HEK293 (cell line): ENCODE data around the gene LRRN2.

Experiments
- CTCF ChIA-PET: fragments of 350-600 bp; formaldehyde crosslinking; extraction: SDS; loops from one replicate; lab custom pipeline; 2021; ENCODE audit warnings: antibody characterized with exemption; lab: Yijun Ruan, JAX
- POLR2A ChIA-PET: fragments of 300-600 bp; formaldehyde crosslinking; extraction: SDS; loops from one replicate; lab custom pipeline; 2020; ENCODE audit warnings: antibody characterized with exemption, inconsistent platforms; lab: Yijun Ruan, JAX
- H3K27ac ChIP-seq: fragments of 200-500 bp; sonication (Bioruptor generic); 2 replicates; pipeline ENCODE4 v1.5.1; 2014; ENCODE audit warnings: low read depth, low read length, control low read depth, inconsistent platforms; ENCODE audit errors: extremely low read depth
- H3K36me3 ChIP-seq, 2 experiments: fragments of 200-500 bp in 1 of 2; sonication (Bioruptor generic) in 1 of 2; 1 replicate in 1 of 2; 2 replicates in 1 of 2; pipeline ENCODE4 v1.5.1; 2014 to 2017; ENCODE audit warnings: inconsistent platforms in 2 of 2, low read length in 2 of 2; ENCODE audit not compliant: control insufficient read depth in 2 of 2, insufficient read depth in 1 of 2
- H3K4me1 ChIP-seq: fragments of 200-500 bp; sonication (Bioruptor generic); 2 replicates; pipeline ENCODE4 v1.5.1; 2014; ENCODE audit warnings: mild to moderate bottlenecking, low read length, inconsistent platforms; ENCODE audit not compliant: control insufficient read depth, insufficient read depth
- H3K4me3 ChIP-seq: 2 replicates; pipeline ENCODE4 v1.5.1; 2011; ENCODE audit warnings: low read depth, mild to moderate bottlenecking, control low read depth, low read length, moderate library complexity
- H3K9me3 ChIP-seq: fragments of 200-500 bp; sonication (Bioruptor generic); 2 replicates; pipeline ENCODE4 v1.5.1; 2014; ENCODE audit warnings: low read depth, low read length, inconsistent platforms; ENCODE audit not compliant: control insufficient read depth, insufficient read depth
- GLI4 ChIP-seq: fragments of 450-650 bp; formaldehyde crosslinking; IDR thresholded peaks from 2 replicates; pipeline ENCODE4 v1.5.1; 2016; ENCODE audit warnings: missing biosample characterization, missing genetic modification characterization
- KLF7 ChIP-seq: fragments of 450-650 bp; formaldehyde crosslinking; IDR thresholded peaks from 2 replicates; pipeline ENCODE4 v1.5.1; 2016; ENCODE audit warnings: missing biosample characterization, missing genetic modification characterization, borderline replicate concordance
- KLF8 ChIP-seq: fragments of 450-650 bp; formaldehyde crosslinking; IDR thresholded peaks from 2 replicates; pipeline ENCODE4 v1.5.1; 2016; ENCODE audit warnings: missing biosample characterization, missing genetic modification characterization
- SALL2 ChIP-seq: fragments of 450-650 bp; formaldehyde crosslinking; IDR thresholded peaks from 2 replicates; pipeline ENCODE4 v1.5.0; 2017; ENCODE audit warnings: missing biosample characterization, mild to moderate bottlenecking, missing genetic modification characterization, borderline replicate concordance
- SCRT1 ChIP-seq: fragments of 450-650 bp; formaldehyde crosslinking; IDR thresholded peaks from 2 replicates; pipeline ENCODE4 v1.5.1; 2016; ENCODE audit warnings: missing biosample characterization, missing genetic modification characterization, borderline replicate concordance
- TCF7L2 ChIP-seq: IDR thresholded peaks from 2 replicates; pipeline ENCODE4 v1.6.1; 2011; ENCODE audit warnings: low read depth, mild to moderate bottlenecking, inconsistent platforms, low read length, moderate library complexity, borderline replicate concordance
- ZBTB7A ChIP-seq: fragments of 450-650 bp; formaldehyde crosslinking; IDR thresholded peaks from 2 replicates; pipeline ENCODE4 v1.5.1; 2016; ENCODE audit warnings: low read depth, missing biosample characterization, missing genetic modification characterization
- ZEB2 ChIP-seq: fragments of 450-650 bp; formaldehyde crosslinking; IDR thresholded peaks from 2 replicates; pipeline ENCODE4 v1.5.1; 2016; ENCODE audit warnings: missing biosample characterization, missing genetic modification characterization
- ZIC2 ChIP-seq: fragments of 450-650 bp; formaldehyde crosslinking; IDR thresholded peaks from 2 replicates; pipeline ENCODE4 v1.5.1; 2016; ENCODE audit warnings: missing biosample characterization, missing genetic modification characterization
- ZNF175 ChIP-seq: fragments of 450-650 bp; formaldehyde crosslinking; IDR thresholded peaks from 2 replicates; pipeline ENCODE4 v1.5.1; 2016; ENCODE audit warnings: missing biosample characterization, missing genetic modification characterization
- ZNF366 ChIP-seq: fragments of 450-650 bp; formaldehyde crosslinking; conservative IDR thresholded peaks from 2 replicates; pipeline ENCODE4 v1.5.1; 2016; ENCODE audit warnings: missing biosample characterization, missing genetic modification characterization
- ZNF37A ChIP-seq: fragments of 450-650 bp; IDR thresholded peaks from 2 replicates; pipeline ENCODE4 v1.5.1; 2018; ENCODE audit warnings: missing biosample characterization, missing genetic modification characterization
- ZNF416 ChIP-seq: fragments of 450-650 bp; formaldehyde crosslinking; IDR thresholded peaks from 2 replicates; pipeline ENCODE4 v1.5.1; 2016; ENCODE audit warnings: missing biosample characterization, missing genetic modification characterization
- ZNF48 ChIP-seq: fragments of 450-650 bp; formaldehyde crosslinking; IDR thresholded peaks from 2 replicates; pipeline ENCODE4 v1.5.1; 2016; ENCODE audit warnings: missing biosample characterization, missing genetic modification characterization
- ZNF571 ChIP-seq: fragments of 450-650 bp; formaldehyde crosslinking; IDR thresholded peaks from 2 replicates; pipeline ENCODE4 v1.5.0; 2017; ENCODE audit warnings: missing biosample characterization, missing genetic modification characterization
- ZNF747 ChIP-seq: fragments of 450-650 bp; formaldehyde crosslinking; IDR thresholded peaks from 2 replicates; pipeline ENCODE4 v1.5.1; 2016; ENCODE audit warnings: missing biosample characterization, missing genetic modification characterization
- ZNF777 ChIP-seq: fragments of 450-650 bp; formaldehyde crosslinking; IDR thresholded peaks from 2 replicates; pipeline ENCODE4 v1.5.1; 2017; ENCODE audit warnings: missing biosample characterization, missing genetic modification characterization, borderline replicate concordance
- ZNF792 ChIP-seq: fragments of 450-650 bp; formaldehyde crosslinking; IDR thresholded peaks from 2 replicates; pipeline ENCODE4 v1.5.1; 2016; ENCODE audit warnings: missing biosample characterization, missing genetic modification characterization
- ZNF837 ChIP-seq: fragments of 450-650 bp; formaldehyde crosslinking; IDR thresholded peaks from 2 replicates; pipeline ENCODE4 v1.5.1; 2016; ENCODE audit warnings: missing biosample characterization, missing genetic modification characterization
- TF ChIP-seq, protein P1 (sequence below): sonication (generic); formaldehyde crosslinking; IDR thresholded peaks from 2 replicates; pipeline ENCODE4 v1.8.1; 2022; ENCODE audit warnings: mild to moderate bottlenecking, moderate library complexity, missing genetic modification reagents
- TF ChIP-seq, protein P2 (sequence below): fragments of 450-650 bp; formaldehyde crosslinking; IDR thresholded peaks from 2 replicates; pipeline ENCODE4 v1.5.1; 2016; ENCODE audit warnings: missing biosample characterization, missing genetic modification characterization
- TF ChIP-seq, protein P3 (sequence below): fragments of 450-650 bp; formaldehyde crosslinking; IDR thresholded peaks from 2 replicates; pipeline ENCODE4 v1.5.1; 2017; ENCODE audit warnings: missing biosample characterization, missing genetic modification characterization
- TF ChIP-seq, protein P4 (sequence below): fragments of 450-650 bp; formaldehyde crosslinking; IDR thresholded peaks from 2 replicates; pipeline ENCODE4 v1.5.1; 2016; ENCODE audit warnings: missing biosample characterization, missing genetic modification characterization
- TF ChIP-seq, protein P5 (sequence below): fragments of 450-650 bp; formaldehyde crosslinking; IDR thresholded peaks from 2 replicates; pipeline ENCODE4 v1.5.1; 2016; ENCODE audit warnings: missing biosample characterization, missing genetic modification characterization
- TF ChIP-seq, protein P6 (sequence below): fragments of 450-650 bp; formaldehyde crosslinking; IDR thresholded peaks from 2 replicates; pipeline ENCODE4 v1.5.1; 2016; ENCODE audit warnings: missing biosample characterization, missing genetic modification characterization
- TF ChIP-seq, protein P7 (sequence below): fragments of 450-650 bp; formaldehyde crosslinking; IDR thresholded peaks from 2 replicates; pipeline ENCODE4 v1.5.1; 2016; ENCODE audit warnings: missing biosample characterization, missing genetic modification characterization

LRRN2 gene

DNA sequence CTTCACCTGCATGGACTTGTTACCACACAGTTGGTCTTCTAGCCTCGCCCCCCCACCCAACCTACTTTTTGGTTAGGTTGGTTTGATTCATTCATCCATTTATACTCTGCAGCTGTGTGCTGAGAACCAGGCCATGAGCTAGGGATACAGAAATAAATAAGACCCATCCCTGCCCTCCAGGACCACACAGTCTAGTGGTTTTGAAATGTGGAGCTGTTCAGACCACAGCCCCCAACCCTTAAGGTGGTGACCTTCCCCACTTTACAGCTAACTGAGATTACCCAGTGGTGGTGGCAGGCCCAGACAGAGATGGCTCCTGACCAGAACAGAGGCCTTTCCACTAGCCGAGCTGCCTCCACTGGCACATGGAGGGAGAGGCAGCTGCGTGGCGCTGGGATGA is 37.0 kb downstream of the LRRN2 start:
- Histone ChIP-seq H3K4me1 (peaks cover 3% of the 10 kb centered on the region; the same call in 1 of the 2 replicates), H3K9me3 (no peaks in the 10 kb centered on the region), H3K36me3 (no peaks in the 10 kb centered on the region), H3K4me3 (no peak overlapping the region), H3K27ac (no peak overlapping the region)
- ChIA-PET POLR2A (no interaction called here), CTCF (interaction anchor here (0.6 kb wide), 1 partner anchor 64 kb away, joined by 3 read pairs; no protein-coding TSS in a partner anchor)
- TF ChIP-seq ZNF777 (tag by site-specific recombination) (no peak), GLI4 (tag by site-specific recombination) (no peak), ZEB2 (tag by site-specific recombination) (no peak), ZBTB7A (tag by site-specific recombination) (no peak), ZNF175 (tag by site-specific recombination) (no peak), ZNF37A (tag by site-specific recombination) (no peak), ZNF416 (tag by site-specific recombination) (no peak), SCRT1 (no peak), KLF8 (tag by site-specific recombination) (no peak), ZIC2 (tag by site-specific recombination) (no peak), ZNF792 (tag by site-specific recombination) (no peak), ZNF366 (tag by site-specific recombination) (no peak), SALL2 (no peak), KLF7 (no peak), ZNF837 (tag by site-specific recombination) (no peak)
- TF ChIP-seq, protein P1, sequence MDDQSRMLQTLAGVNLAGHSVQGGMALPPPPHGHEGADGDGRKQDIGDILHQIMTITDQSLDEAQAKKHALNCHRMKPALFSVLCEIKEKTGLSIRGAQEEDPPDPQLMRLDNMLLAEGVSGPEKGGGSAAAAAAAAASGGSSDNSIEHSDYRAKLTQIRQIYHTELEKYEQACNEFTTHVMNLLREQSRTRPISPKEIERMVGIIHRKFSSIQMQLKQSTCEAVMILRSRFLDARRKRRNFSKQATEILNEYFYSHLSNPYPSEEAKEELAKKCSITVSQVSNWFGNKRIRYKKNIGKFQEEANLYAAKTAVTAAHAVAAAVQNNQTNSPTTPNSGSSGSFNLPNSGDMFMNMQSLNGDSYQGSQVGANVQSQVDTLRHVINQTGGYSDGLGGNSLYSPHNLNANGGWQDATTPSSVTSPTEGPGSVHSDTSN: no peak
- TF ChIP-seq, protein P2, sequence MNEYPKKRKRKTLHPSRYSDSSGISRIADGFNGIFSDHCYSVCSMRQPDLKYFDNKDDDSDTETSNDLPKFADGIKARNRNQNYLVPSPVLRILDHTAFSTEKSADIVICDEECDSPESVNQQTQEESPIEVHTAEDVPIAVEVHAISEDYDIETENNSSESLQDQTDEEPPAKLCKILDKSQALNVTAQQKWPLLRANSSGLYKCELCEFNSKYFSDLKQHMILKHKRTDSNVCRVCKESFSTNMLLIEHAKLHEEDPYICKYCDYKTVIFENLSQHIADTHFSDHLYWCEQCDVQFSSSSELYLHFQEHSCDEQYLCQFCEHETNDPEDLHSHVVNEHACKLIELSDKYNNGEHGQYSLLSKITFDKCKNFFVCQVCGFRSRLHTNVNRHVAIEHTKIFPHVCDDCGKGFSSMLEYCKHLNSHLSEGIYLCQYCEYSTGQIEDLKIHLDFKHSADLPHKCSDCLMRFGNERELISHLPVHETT (tag by site-specific recombination): no peak
- TF ChIP-seq, protein P3, sequence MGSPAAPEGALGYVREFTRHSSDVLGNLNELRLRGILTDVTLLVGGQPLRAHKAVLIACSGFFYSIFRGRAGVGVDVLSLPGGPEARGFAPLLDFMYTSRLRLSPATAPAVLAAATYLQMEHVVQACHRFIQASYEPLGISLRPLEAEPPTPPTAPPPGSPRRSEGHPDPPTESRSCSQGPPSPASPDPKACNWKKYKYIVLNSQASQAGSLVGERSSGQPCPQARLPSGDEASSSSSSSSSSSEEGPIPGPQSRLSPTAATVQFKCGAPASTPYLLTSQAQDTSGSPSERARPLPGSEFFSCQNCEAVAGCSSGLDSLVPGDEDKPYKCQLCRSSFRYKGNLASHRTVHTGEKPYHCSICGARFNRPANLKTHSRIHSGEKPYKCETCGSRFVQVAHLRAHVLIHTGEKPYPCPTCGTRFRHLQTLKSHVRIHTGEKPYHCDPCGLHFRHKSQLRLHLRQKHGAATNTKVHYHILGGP (tag by site-specific recombination): no peak
- TF ChIP-seq, protein P4, sequence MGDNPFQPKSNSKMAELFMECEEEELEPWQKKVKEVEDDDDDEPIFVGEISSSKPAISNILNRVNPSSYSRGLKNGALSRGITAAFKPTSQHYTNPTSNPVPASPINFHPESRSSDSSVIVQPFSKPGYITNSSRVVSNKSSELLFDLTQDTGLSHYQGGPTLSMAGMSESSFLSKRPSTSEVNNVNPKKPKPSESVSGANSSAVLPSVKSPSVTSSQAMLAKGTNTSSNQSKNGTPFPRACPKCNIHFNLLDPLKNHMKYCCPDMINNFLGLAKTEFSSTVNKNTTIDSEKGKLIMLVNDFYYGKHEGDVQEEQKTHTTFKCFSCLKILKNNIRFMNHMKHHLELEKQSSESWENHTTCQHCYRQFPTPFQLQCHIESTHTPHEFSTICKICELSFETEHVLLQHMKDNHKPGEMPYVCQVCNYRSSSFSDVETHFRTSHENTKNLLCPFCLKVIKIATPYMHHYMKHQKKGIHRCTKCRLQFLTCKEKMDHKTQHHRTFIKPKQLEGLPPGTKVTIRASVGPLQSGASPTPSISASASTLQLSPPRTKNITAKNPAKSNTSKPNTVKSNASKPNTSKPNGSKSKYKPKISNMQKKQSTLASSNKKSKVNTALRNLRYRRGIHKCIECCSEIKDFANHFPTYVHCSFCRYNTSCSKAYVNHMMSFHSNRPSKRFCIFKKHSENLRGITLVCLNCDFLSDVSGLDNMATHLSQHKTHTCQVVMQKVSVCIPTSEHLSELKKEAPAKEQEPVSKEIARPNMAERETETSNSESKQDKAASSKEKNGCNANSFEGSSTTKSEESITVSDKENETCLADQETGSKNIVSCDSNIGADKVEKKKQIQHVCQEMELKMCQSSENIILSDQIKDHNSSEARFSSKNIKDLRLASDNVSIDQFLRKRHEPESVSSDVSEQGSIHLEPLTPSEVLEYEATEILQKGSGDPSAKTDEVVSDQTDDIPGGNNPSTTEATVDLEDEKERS: no peak

DNA sequence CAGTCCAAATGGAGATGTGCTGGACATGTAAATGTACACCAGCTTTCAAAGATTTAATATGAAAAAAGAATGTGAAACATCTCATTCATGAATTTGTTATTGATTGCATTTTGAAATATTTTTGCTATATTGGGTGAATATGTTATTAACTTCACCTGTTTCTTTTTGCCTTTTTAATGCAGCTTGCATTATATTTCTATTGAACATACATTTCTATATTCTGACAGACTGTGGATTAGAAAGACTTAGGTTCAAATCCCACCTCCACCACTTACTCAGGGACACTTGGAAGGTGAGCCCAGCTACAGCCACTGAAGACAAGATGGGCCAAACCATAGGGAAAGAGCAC is 37.8 kb downstream of the LRRN2 start:
- POLR2A ChIA-PET: no interaction called here
- CTCF ChIA-PET: interaction anchor here (0.5 kb wide), 1 partner anchor 160 kb away, joined by 3 read pairs; no protein-coding TSS in a partner anchor
- Histone ChIP-seq H3K4me1 (peaks cover 3% of the 10 kb centered on the region; the same call in 1 of the 2 replicates), H3K27ac (no peak overlapping the region), H3K9me3 (no peaks in the 10 kb centered on the region), H3K36me3 (no peaks in the 10 kb centered on the region), H3K4me3 (no peak overlapping the region)
- TF ChIP-seq, protein P5, sequence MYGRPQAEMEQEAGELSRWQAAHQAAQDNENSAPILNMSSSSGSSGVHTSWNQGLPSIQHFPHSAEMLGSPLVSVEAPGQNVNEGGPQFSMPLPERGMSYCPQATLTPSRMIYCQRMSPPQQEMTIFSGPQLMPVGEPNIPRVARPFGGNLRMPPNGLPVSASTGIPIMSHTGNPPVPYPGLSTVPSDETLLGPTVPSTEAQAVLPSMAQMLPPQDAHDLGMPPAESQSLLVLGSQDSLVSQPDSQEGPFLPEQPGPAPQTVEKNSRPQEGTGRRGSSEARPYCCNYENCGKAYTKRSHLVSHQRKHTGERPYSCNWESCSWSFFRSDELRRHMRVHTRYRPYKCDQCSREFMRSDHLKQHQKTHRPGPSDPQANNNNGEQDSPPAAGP: no peak
- no peak for TF ChIP-seq ZNF747 (tag by site-specific recombination)
- peak; percentile 12; the same call in 1 of the 2 replicates for TF ChIP-seq TCF7L2
- TF ChIP-seq ZNF571 (tag by site-specific recombination): no peak
- TF ChIP-seq, protein P6, sequence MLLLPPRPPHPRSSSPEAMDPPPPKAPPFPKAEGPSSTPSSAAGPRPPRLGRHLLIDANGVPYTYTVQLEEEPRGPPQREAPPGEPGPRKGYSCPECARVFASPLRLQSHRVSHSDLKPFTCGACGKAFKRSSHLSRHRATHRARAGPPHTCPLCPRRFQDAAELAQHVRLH: no peak
- TF ChIP-seq ZNF48 (tag by site-specific recombination): no peak
- TF ChIP-seq, protein P7, sequence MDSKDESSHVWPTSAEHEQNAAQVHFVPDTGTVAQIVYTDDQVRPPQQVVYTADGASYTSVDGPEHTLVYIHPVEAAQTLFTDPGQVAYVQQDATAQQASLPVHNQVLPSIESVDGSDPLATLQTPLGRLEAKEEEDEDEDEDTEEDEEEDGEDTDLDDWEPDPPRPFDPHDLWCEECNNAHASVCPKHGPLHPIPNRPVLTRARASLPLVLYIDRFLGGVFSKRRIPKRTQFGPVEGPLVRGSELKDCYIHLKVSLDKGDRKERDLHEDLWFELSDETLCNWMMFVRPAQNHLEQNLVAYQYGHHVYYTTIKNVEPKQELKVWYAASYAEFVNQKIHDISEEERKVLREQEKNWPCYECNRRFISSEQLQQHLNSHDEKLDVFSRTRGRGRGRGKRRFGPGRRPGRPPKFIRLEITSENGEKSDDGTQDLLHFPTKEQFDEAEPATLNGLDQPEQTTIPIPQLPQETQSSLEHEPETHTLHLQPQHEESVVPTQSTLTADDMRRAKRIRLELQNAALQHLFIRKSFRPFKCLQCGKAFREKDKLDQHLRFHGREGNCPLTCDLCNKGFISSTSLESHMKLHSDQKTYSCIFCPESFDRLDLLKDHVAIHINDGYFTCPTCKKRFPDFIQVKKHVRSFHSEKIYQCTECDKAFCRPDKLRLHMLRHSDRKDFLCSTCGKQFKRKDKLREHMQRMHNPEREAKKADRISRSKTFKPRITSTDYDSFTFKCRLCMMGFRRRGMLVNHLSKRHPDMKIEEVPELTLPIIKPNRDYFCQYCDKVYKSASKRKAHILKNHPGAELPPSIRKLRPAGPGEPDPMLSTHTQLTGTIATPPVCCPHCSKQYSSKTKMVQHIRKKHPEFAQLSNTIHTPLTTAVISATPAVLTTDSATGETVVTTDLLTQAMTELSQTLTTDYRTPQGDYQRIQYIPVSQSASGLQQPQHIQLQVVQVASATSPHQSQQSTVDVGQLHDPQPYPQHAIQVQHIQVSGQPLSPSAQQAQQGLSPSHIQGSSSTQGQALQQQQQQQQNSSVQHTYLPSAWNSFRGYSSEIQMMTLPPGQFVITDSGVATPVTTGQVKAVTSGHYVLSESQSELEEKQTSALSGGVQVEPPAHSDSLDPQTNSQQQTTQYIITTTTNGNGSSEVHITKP (tag by site-specific recombination): no peak
